Neural cell (in vitro differentiated cells): ENCODE data around the gene SLC9A5. TPM values are rescaled to one million over a fixed set of nuclear protein-coding genes. Genes with fewer than 3 reads are reported as not detected.

Experiments used
- H2AFZ ChIP-seq: fragments of 200-600, 300-800 bp; sonication (generic), shearing (Covaris generic); 2 replicates; pipeline ENCODE4 v1.6.0; 2014; ENCODE audit warnings: low read depth, mild to moderate bottlenecking, antibody characterized with exemption, low read length, moderate library complexity
- H3F3A ChIP-seq: fragments of 200-600 bp; shearing (Covaris generic); 2 replicates; pipeline ENCODE4 v1.6.1; 2016; ENCODE audit warnings: mild to moderate bottlenecking, moderate library complexity, mixed read lengths, antibody characterized with exemption, low read length; ENCODE audit not compliant: insufficient read depth, poor library complexity, severe bottlenecking
- H3K27ac ChIP-seq: fragments of 200-600, 300-800 bp; sonication (generic), shearing (Covaris generic); 2 replicates; pipeline ENCODE4 v1.5.1; 2014; ENCODE audit warnings: mild to moderate bottlenecking, low read length, moderate library complexity
- H3K27me3 ChIP-seq: fragments of 300-800, 200-600 bp; sonication (generic), shearing (Covaris generic); 2 replicates; pipeline ENCODE4 v1.6.0; 2014; ENCODE audit warnings: mild to moderate bottlenecking, low read depth, low read length, moderate library complexity; ENCODE audit not compliant: insufficient read depth
- H3K36me3 ChIP-seq: fragments of 300-800, 200-600 bp; sonication (generic), shearing (Covaris generic); 2 replicates; pipeline ENCODE4 v1.5.1; 2014; ENCODE audit warnings: mild to moderate bottlenecking, antibody characterized with exemption, low read length, moderate library complexity; ENCODE audit not compliant: insufficient read depth
- H3K4me2 ChIP-seq: fragments of 300-800, 200-600 bp; sonication (generic), shearing (Covaris generic); 2 replicates; pipeline ENCODE4 v1.6.0; 2014; ENCODE audit warnings: mild to moderate bottlenecking, low read length
- H3K4me3 ChIP-seq: fragments of 300-800, 200-600 bp; sonication (generic), shearing (Covaris generic); 2 replicates; pipeline ENCODE4 v1.5.1; 2014; ENCODE audit warnings: mild to moderate bottlenecking, low read length, moderate library complexity
- H3K79me2 ChIP-seq: fragments of 200-600 bp; shearing (Covaris generic); replicated peaks from 2 replicates; pipeline ENCODE4 v1.6.0; 2014; ENCODE audit warnings: mild to moderate bottlenecking, low read length, moderate library complexity; ENCODE audit not compliant: insufficient read depth
- H3K9ac ChIP-seq: fragments of 300-800, 200-600 bp; sonication (generic), shearing (Covaris generic); 2 replicates; pipeline ENCODE4 v1.6.1; 2016; ENCODE audit warnings: mild to moderate bottlenecking, low read length, mixed read lengths
- H3K9me2 ChIP-seq: fragments of 200-600 bp; shearing (Covaris generic); 2 replicates; pipeline ENCODE4 v1.6.1; 2016; ENCODE audit warnings: mild to moderate bottlenecking, low read length, mixed read lengths; ENCODE audit not compliant: insufficient read depth
- H3K9me3 ChIP-seq: fragments of 200-600, 300-800 bp; sonication (generic), shearing (Covaris generic); 2 replicates; pipeline ENCODE4 v1.6.1; 2016; ENCODE audit warnings: mild to moderate bottlenecking, mixed run types, low read length, moderate library complexity, mixed read lengths
- H4K20me1 ChIP-seq: fragments of 200-600 bp; shearing (Covaris generic); 2 replicates; pipeline ENCODE4 v1.6.1; 2016; ENCODE audit warnings: mild to moderate bottlenecking, mixed run types; ENCODE audit not compliant: insufficient read depth
- EP300 ChIP-seq: fragments of 450-650 bp; conservative IDR thresholded peaks from 2 replicates; pipeline ENCODE4 v1.6.1; 2014; ENCODE audit warnings: antibody characterized with exemption, mild to moderate bottlenecking, moderate library complexity; ENCODE audit not compliant: poor library complexity, severe bottlenecking
- EZH2 ChIP-seq: fragments of 200-600, 300-800 bp; shearing (Covaris generic), sonication (generic); IDR thresholded peaks from 2 replicates; pipeline ENCODE4 v1.6.1; 2014; ENCODE audit warnings: antibody characterized with exemption, low read length, borderline replicate concordance, mild to moderate bottlenecking; ENCODE audit not compliant: insufficient read depth, poor library complexity, severe bottlenecking
- MXI1 ChIP-seq: fragments of 450-650 bp; conservative IDR thresholded peaks from 2 replicates; pipeline ENCODE4 v1.6.1; 2014; ENCODE audit warnings: antibody characterized with exemption, mild to moderate bottlenecking; ENCODE audit not compliant: poor library complexity, severe bottlenecking
- POLR2AphosphoS5 ChIP-seq: IDR thresholded peaks from 2 replicates; pipeline ENCODE4 v1.6.1; 2012
- RAD21 ChIP-seq: fragments of 450-650 bp; conservative IDR thresholded peaks from 2 replicates; pipeline ENCODE4 v1.6.1; 2014; ENCODE audit warnings: antibody characterized with exemption, mild to moderate bottlenecking, moderate library complexity
- SMC3 ChIP-seq: fragments of 450-650 bp; conservative IDR thresholded peaks from 2 replicates; pipeline ENCODE4 v1.6.1; 2014; ENCODE audit warnings: antibody characterized with exemption, mild to moderate bottlenecking, moderate library complexity; ENCODE audit not compliant: poor library complexity
- TAF1 ChIP-seq: IDR thresholded peaks from 2 replicates; pipeline ENCODE4 v1.6.1; 2012; ENCODE audit warnings: low read depth
- polyA plus RNA-seq: library from polyadenylated mRNA; depleted of rRNA; stranded (reverse); fragments of >200 nt; gene quantifications from 2 replicates; pipeline ENCODE4 v1.2.3, GENCODE V29; 2014
- TF ChIP-seq, protein P1 (sequence below): fragments of 450-650 bp; IDR thresholded peaks from 2 replicates; pipeline ENCODE4 v1.5.1; 2014; ENCODE audit warnings: antibody characterized with exemption, mild to moderate bottlenecking, moderate library complexity; ENCODE audit not compliant: poor library complexity, severe bottlenecking
- TF ChIP-seq, protein P2 (sequence below): IDR thresholded peaks from 2 replicates; pipeline ENCODE4 v1.6.1; 2012; ENCODE audit warnings: borderline replicate concordance

The SLC9A5 gene
- polyA plus RNA-seq, 1 donor from 2014 or later = 1.8 TPM

DNA sequence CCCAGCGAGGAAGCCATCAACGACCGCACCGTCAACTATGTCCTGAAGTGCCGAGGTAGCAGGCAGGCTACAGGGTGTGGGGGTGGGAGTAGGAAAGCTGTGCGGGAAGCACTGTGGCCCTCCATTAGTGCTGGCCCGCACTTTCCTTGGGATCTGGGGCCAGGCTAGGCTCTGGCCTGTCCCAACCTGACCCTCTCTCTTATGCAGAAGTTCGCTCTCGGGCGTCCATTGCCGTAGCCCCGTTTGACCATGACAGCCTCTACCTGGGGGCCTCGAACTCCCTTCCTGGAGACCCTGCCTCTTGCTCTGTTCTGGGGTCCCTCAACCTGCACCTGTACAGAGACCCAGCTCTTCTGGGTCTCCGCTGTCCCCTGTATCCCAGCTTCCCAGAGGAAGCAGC lies 39.2 kb downstream of the SLC9A5 start:
- Histone ChIP-seq H3K36me3 (no peaks in the 10 kb centered on the region), H3K4me2 (no peak overlapping the region), H3K79me2 (no peaks in the 10 kb centered on the region), H3F3A (no peaks in the 10 kb centered on the region), H3K27ac (no peak overlapping the region), H2AFZ (no peak overlapping the region), H3K9me3 (no peaks in the 10 kb centered on the region), H3K27me3 (no peaks in the 10 kb centered on the region), H3K4me3 (no peak overlapping the region), H4K20me1 (no peaks in the 10 kb centered on the region), H3K9me2 (no peaks in the 10 kb centered on the region), H3K9ac (no peak overlapping the region)
- TF ChIP-seq MXI1 (no peak), RAD21 (no peak), EP300 (no peak), SMC3 (no peak), EZH2 (no peak), TAF1 (no peak), POLR2AphosphoS5 (no peak)
- TF ChIP-seq, protein P1, sequence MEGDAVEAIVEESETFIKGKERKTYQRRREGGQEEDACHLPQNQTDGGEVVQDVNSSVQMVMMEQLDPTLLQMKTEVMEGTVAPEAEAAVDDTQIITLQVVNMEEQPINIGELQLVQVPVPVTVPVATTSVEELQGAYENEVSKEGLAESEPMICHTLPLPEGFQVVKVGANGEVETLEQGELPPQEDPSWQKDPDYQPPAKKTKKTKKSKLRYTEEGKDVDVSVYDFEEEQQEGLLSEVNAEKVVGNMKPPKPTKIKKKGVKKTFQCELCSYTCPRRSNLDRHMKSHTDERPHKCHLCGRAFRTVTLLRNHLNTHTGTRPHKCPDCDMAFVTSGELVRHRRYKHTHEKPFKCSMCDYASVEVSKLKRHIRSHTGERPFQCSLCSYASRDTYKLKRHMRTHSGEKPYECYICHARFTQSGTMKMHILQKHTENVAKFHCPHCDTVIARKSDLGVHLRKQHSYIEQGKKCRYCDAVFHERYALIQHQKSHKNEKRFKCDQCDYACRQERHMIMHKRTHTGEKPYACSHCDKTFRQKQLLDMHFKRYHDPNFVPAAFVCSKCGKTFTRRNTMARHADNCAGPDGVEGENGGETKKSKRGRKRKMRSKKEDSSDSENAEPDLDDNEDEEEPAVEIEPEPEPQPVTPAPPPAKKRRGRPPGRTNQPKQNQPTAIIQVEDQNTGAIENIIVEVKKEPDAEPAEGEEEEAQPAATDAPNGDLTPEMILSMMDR = no peak
- TF ChIP-seq, protein P2, sequence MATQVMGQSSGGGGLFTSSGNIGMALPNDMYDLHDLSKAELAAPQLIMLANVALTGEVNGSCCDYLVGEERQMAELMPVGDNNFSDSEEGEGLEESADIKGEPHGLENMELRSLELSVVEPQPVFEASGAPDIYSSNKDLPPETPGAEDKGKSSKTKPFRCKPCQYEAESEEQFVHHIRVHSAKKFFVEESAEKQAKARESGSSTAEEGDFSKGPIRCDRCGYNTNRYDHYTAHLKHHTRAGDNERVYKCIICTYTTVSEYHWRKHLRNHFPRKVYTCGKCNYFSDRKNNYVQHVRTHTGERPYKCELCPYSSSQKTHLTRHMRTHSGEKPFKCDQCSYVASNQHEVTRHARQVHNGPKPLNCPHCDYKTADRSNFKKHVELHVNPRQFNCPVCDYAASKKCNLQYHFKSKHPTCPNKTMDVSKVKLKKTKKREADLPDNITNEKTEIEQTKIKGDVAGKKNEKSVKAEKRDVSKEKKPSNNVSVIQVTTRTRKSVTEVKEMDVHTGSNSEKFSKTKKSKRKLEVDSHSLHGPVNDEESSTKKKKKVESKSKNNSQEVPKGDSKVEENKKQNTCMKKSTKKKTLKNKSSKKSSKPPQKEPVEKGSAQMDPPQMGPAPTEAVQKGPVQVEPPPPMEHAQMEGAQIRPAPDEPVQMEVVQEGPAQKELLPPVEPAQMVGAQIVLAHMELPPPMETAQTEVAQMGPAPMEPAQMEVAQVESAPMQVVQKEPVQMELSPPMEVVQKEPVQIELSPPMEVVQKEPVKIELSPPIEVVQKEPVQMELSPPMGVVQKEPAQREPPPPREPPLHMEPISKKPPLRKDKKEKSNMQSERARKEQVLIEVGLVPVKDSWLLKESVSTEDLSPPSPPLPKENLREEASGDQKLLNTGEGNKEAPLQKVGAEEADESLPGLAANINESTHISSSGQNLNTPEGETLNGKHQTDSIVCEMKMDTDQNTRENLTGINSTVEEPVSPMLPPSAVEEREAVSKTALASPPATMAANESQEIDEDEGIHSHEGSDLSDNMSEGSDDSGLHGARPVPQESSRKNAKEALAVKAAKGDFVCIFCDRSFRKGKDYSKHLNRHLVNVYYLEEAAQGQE = no peak

DNA sequence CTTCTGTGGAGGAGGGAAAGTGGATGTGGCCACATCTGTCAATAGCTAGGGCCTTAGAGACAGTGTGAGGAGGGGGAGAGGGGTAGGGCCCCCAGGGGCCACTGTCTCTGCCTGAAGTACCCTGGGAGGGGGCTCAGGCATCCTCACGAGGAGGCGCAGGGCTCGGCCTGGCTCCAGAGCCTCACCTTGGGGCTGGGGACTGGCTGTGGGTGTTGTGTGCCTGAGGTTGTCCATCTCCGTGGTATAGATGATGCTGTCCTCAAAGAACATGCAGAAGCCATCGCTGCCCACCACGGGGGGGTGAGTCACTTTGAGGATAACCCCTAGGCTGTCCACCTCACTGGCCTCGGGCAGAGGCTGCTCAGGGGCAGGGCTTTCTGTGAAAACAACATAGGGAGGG lies 42.7 kb downstream of the SLC9A5 start:
- H3K27me3 ChIP-seq = no peaks in the 10 kb centered on the region
- H4K20me1 ChIP-seq = no peaks in the 10 kb centered on the region
- no peak overlapping the region for H3K4me2 ChIP-seq
- H3K79me2 ChIP-seq = no peaks in the 10 kb centered on the region
- no peaks in the 10 kb centered on the region for H3K9me2 ChIP-seq
- no peaks in the 10 kb centered on the region for H3K36me3 ChIP-seq
- no peaks in the 10 kb centered on the region for H3K9me3 ChIP-seq
- no peak overlapping the region for H3K27ac ChIP-seq
- no peak overlapping the region for H2AFZ ChIP-seq
- TF ChIP-seq SMC3 = no peak
- no peak for TF ChIP-seq EP300
- TF ChIP-seq, protein P2 = no peak
- no peak for TF ChIP-seq POLR2AphosphoS5
- no peak overlapping the region for H3K4me3 ChIP-seq
- no peaks in the 10 kb centered on the region for H3F3A ChIP-seq
- H3K9ac ChIP-seq = no peak overlapping the region
